Measurements from ENCODE around the gene KCNJ14. TPM values are rescaled to one million over a fixed set of nuclear protein-coding genes. Genes with fewer than 3 reads are reported as not detected.

KCNJ14 gene
- total and polyA plus RNA-seq, 2 of the 4 experiments (the other 2 are of a cell fraction) = 0.18 to 0.39 TPM

- no peak for ATAC-seq (ENCODE audit: low read depth)
- ChIA-PET POLR2A (ENCODE audit: unreplicated experiment) (no interaction called here), CTCF (no interaction called here)
- BruUV-seq (replicated peaks) = no TSS peak
- no peak overlapping the region for H3K9ac ChIP-seq (ENCODE audit: low read depth, low read length)
- H3K4me3 ChIP-seq (ENCODE audit: insufficient read depth, low read depth, low read length) = no peak overlapping the region
- no peak overlapping the region for H3K56ac ChIP-seq (ENCODE audit: extremely low read depth, insufficient read depth, low read length)
- H3K79me1 ChIP-seq (ENCODE audit: low read depth in 1 of 2, low read length in 2 of 2) = peaks cover under 1 to 31% of the 10 kb centered on the region in 2 experiments; a peak in 2 of 4 replicates
- no peak overlapping the region for H3K18ac ChIP-seq (ENCODE audit: low read depth, low read length)
- no peak overlapping the region for H2AK9ac ChIP-seq (replicated peaks; ENCODE audit: low read depth, low read length, poor library complexity)
- no peak overlapping the region for H3K4me2 ChIP-seq (ENCODE audit: low read depth, low read length)
- dilution Hi-C loops (cut with HindIII; ENCODE audit: low sequenced_read_pairs, unreplicated experiment) (no loop called here), in situ Hi-C loops (cut with MboI; ENCODE audit: low sequenced_read_pairs) (no loop called here), intact Hi-C loops (cut with micrococcal nuclease) (no loop called here)
- H3K4me1 ChIP-seq (ENCODE audit: control insufficient read depth, insufficient read depth, low read length) = peaks cover 15% of the 10 kb centered on the region
- 94% methylated on average over 6 of the region's 29 CpGs; no CpG with 5 or more reads in 1 of the 2 experiments for WGBS, 2 experiments (ENCODE audit: extremely low coverage in 2 of 2, insufficient read length in 1 of 2)
- DNase-seq = no peak
- H3K23ac ChIP-seq (ENCODE audit: low read depth, low read length) = no peak overlapping the region
- no peak overlapping the region for H3K27ac ChIP-seq (ENCODE audit: insufficient read depth, low read length)
- no peak overlapping the region for H3K14ac ChIP-seq (replicated peaks; ENCODE audit: low read depth, low read length)
- no peak overlapping the region for H3K4ac ChIP-seq (ENCODE audit: low read depth, low read length)
- no peak overlapping the region for H4K91ac ChIP-seq (ENCODE audit: insufficient read depth, low read depth, low read length)
- no peak overlapping the region for H2AK5ac ChIP-seq (ENCODE audit: low read depth, low read length)
- H2AFZ ChIP-seq (replicated peaks; ENCODE audit: low read length, poor library complexity) = no peak overlapping the region
- H4K8ac ChIP-seq (ENCODE audit: low read depth in 2 of 2, low read length in 2 of 2) = no peak overlapping the region
- no peak overlapping the region for H2BK120ac ChIP-seq (ENCODE audit: low read depth, low read length)
- H2BK15ac ChIP-seq (ENCODE audit: low read depth, low read length) = no peak overlapping the region
- H3K9me1 ChIP-seq (ENCODE audit: insufficient read depth, low read length) = peaks cover 12% of the 10 kb centered on the region
- no peaks in the 10 kb centered on the region for H3K9me3 ChIP-seq (ENCODE audit: control insufficient read depth, insufficient read depth, low read length)
- H2BK20ac ChIP-seq (ENCODE audit: low read depth, low read length) = no peak overlapping the region
- no peaks in the 10 kb centered on the region for H3K27me3 ChIP-seq (ENCODE audit: control insufficient read depth, insufficient read depth, low read length)
- H2BK5ac ChIP-seq (ENCODE audit: low read depth, low read length, poor library complexity, severe bottlenecking) = no peak overlapping the region
- H3K36me3 ChIP-seq (ENCODE audit: control insufficient read depth, insufficient read depth, low read length) = peaks cover 53% of the 10 kb centered on the region
- peaks cover 36% of the 10 kb centered on the region for H4K20me1 ChIP-seq (ENCODE audit: insufficient read depth, low read length)
- no peak overlapping the region for H4K5ac ChIP-seq (ENCODE audit: low read depth, low read length)
- no peak for TF ChIP-seq RFX5 (IDR thresholded peaks at IDR 0.05; ENCODE audit: low read depth, low read length)
- no peak for TF ChIP-seq USF2 (IDR thresholded peaks at IDR 0.05; ENCODE audit: low read depth, low read length)
- TF ChIP-seq BHLHE40 (IDR thresholded peaks at IDR 0.05; ENCODE audit: low read depth, low read length) = no peak
- no peak for TF ChIP-seq MAZ (IDR thresholded peaks at IDR 0.05; ENCODE audit: borderline replicate concordance, low read depth, low read length)
- no peak for TF ChIP-seq RCOR1 (IDR thresholded peaks at IDR 0.05; ENCODE audit: insufficient replicate concordance, low read length)
- TF ChIP-seq MXI1 (IDR thresholded peaks at IDR 0.05; ENCODE audit: borderline replicate concordance, low read depth, low read length) = no peak
- TF ChIP-seq CTCF (conservative IDR thresholded peaks at IDR 0.05; ENCODE audit: low read depth, low read length) = no peak
- TF ChIP-seq FOS (IDR thresholded peaks at IDR 0.05; ENCODE audit: low read depth, low read length) = no peak
- TF ChIP-seq CEBPB (IDR thresholded peaks at IDR 0.05; ENCODE audit: low read depth, low read length) = no peak
- no peak for TF ChIP-seq SMC3 (IDR thresholded peaks at IDR 0.05; ENCODE audit: low read depth, low read length)
- TF ChIP-seq POLR2A (IDR thresholded peaks at IDR 0.05; ENCODE audit: low read depth, low read length) = no peak
- TF ChIP-seq RAD21 (IDR thresholded peaks at IDR 0.05; ENCODE audit: low read length) = no peak
- no peak for TF ChIP-seq ELK1 (IDR thresholded peaks at IDR 0.05; ENCODE audit: borderline replicate concordance, low read depth, low read length)
- TF ChIP-seq CHD1 (IDR thresholded peaks at IDR 0.05; ENCODE audit: low read depth, low read length) = no peak
- no peak for TF ChIP-seq NFE2L2 (IDR thresholded peaks at IDR 0.05; ENCODE audit: low read depth, low read length)
Observed at GRCh38 chr19:48478339-48479256, 23.2 kb downstream of the KCNJ14 start.

Measured in IMR-90 (cell line).